H9 (cell line): ENCODE results near the gene TSFM. TPM values are rescaled to one million over a fixed set of nuclear protein-coding genes. Genes with fewer than 3 reads are reported as not detected.

Source experiments
- DNase-seq: peaks from one replicate; pipeline ENCODE4 v3.0.0-alpha.2; 2017
- H2AFZ ChIP-seq: one replicate; pipeline ENCODE4 v1.6.1; 2013; ENCODE audit warnings: mild to moderate bottlenecking, low read length, control low read depth, moderate library complexity
- H2AK5ac ChIP-seq: 2 replicates; pipeline ENCODE4 v1.6.1; 2013; ENCODE audit warnings: low read length, control low read depth, mixed read lengths; ENCODE audit not compliant: insufficient read length
- H2BK120ac ChIP-seq: one replicate; pipeline ENCODE4 v1.6.1; 2013; ENCODE audit warnings: low read depth, mild to moderate bottlenecking, low read length, control low read depth, inconsistent platforms; ENCODE audit not compliant: poor library complexity, severe bottlenecking
- H2BK12ac ChIP-seq: 2 replicates; pipeline ENCODE4 v1.6.1; 2013; ENCODE audit warnings: low read length, control low read depth, mixed read lengths, low read depth; ENCODE audit not compliant: insufficient read length
- H2BK15ac ChIP-seq: 2 replicates; pipeline ENCODE4 v1.6.1; 2013; ENCODE audit warnings: low read depth, low read length, control low read depth
- H2BK20ac ChIP-seq: one replicate; pipeline ENCODE4 v1.6.1; 2013; ENCODE audit warnings: low read depth, mild to moderate bottlenecking, low read length, control low read depth, inconsistent platforms; ENCODE audit not compliant: poor library complexity, severe bottlenecking
- H2BK5ac ChIP-seq: 2 replicates; pipeline ENCODE4 v1.6.1; 2013; ENCODE audit warnings: low read length, control low read depth, mixed read lengths; ENCODE audit not compliant: insufficient read length
- H3K14ac ChIP-seq: 2 replicates; pipeline ENCODE4 v1.6.1; 2013; ENCODE audit warnings: low read length, control low read depth; ENCODE audit not compliant: insufficient read depth
- H3K18ac ChIP-seq: 2 replicates; pipeline ENCODE4 v1.6.1; 2013; ENCODE audit warnings: low read depth, mild to moderate bottlenecking, mixed read lengths, low read length, control low read depth; ENCODE audit not compliant: insufficient read length
- H3K23ac ChIP-seq: 2 replicates; pipeline ENCODE4 v1.6.1; 2013; ENCODE audit warnings: low read length, control low read depth, mixed read lengths, low read depth; ENCODE audit not compliant: insufficient read length
- H3K23me2 ChIP-seq: 2 replicates; pipeline ENCODE4 v1.6.1; 2013; ENCODE audit warnings: low read depth, mild to moderate bottlenecking, mixed read lengths, low read length, control low read depth; ENCODE audit not compliant: insufficient read length, poor library complexity, severe bottlenecking
- H3K27ac ChIP-seq: 2 replicates; pipeline ENCODE4 v1.5.1; 2013; ENCODE audit warnings: low read length, control low read depth, mixed read lengths, low read depth; ENCODE audit not compliant: insufficient read length
- H3K27me3 ChIP-seq: 2 replicates; pipeline ENCODE4 v1.6.1; 2013; ENCODE audit warnings: low read length, control low read depth, inconsistent platforms; ENCODE audit not compliant: insufficient read depth
- H3K4ac ChIP-seq: 2 replicates; pipeline ENCODE4 v1.6.1; 2013; ENCODE audit warnings: low read depth, mild to moderate bottlenecking, control low read depth, inconsistent platforms, low read length, moderate library complexity
- H3K4me1 ChIP-seq: 2 replicates; pipeline ENCODE4 v1.6.1; 2013; ENCODE audit warnings: low read length, control low read depth, inconsistent platforms; ENCODE audit not compliant: insufficient read depth
- H3K4me2 ChIP-seq: 2 replicates; pipeline ENCODE4 v1.6.1; 2013; ENCODE audit warnings: low read length, control low read depth, mixed read lengths; ENCODE audit not compliant: insufficient read length, insufficient read depth
- H3K56ac ChIP-seq: 2 replicates; pipeline ENCODE4 v1.6.1; 2013; ENCODE audit warnings: low read depth, mild to moderate bottlenecking, mixed read lengths, low read length, control low read depth; ENCODE audit not compliant: insufficient read length
- H3K79me1 ChIP-seq: 2 replicates; pipeline ENCODE4 v1.6.1; 2013; ENCODE audit warnings: low read depth, mild to moderate bottlenecking, moderate library complexity, low read length, control low read depth, inconsistent platforms; ENCODE audit not compliant: insufficient read depth, poor library complexity, severe bottlenecking
- H3K79me2 ChIP-seq: 2 replicates; pipeline ENCODE4 v1.6.1; 2013; ENCODE audit warnings: low read length, control low read depth, inconsistent platforms; ENCODE audit not compliant: insufficient read depth
- H3K9ac ChIP-seq: 2 replicates; pipeline ENCODE4 v1.6.1; 2013; ENCODE audit warnings: low read length, control low read depth, mixed read lengths; ENCODE audit not compliant: insufficient read length; ENCODE audit errors: extremely low read depth
- H3K9me3 ChIP-seq: one replicate; pipeline ENCODE4 v1.6.1; 2013; ENCODE audit warnings: low read depth, low read length, inconsistent platforms; ENCODE audit not compliant: control insufficient read depth
- H3T11ph ChIP-seq: one replicate; pipeline ENCODE4 v1.6.1; 2013; ENCODE audit warnings: mild to moderate bottlenecking, low read length, control low read depth, inconsistent platforms
- H4K20me1 ChIP-seq: one replicate; pipeline ENCODE4 v1.6.1; 2013; ENCODE audit not compliant: control insufficient read depth, insufficient read length, insufficient read depth
- H4K5ac ChIP-seq: 2 replicates; pipeline ENCODE4 v1.6.1; 2013; ENCODE audit warnings: low read depth, mild to moderate bottlenecking, mixed read lengths, low read length, control low read depth; ENCODE audit not compliant: insufficient read length
- H4K8ac ChIP-seq: replicated peaks from 2 replicates; pipeline ENCODE4 v1.6.1; 2013; ENCODE audit warnings: low read length, control low read depth, mixed read lengths, low read depth; ENCODE audit not compliant: insufficient read length
- H4K91ac ChIP-seq: 2 replicates; pipeline ENCODE4 v1.6.1; 2013; ENCODE audit warnings: low read depth, mild to moderate bottlenecking, moderate library complexity, mixed read lengths, low read length, control low read depth; ENCODE audit not compliant: insufficient read length
- H3K27ac Mint-ChIP-seq, 3 experiments: 2 replicates in 2 of 3; 3 replicates in 1 of 3; pipeline ENCODE4 v1.8.0; 2020 to 2021; ENCODE audit warnings: mixed read lengths in 3 of 3, mild to moderate bottlenecking in 1 of 3, moderate library complexity in 1 of 3
- H3K27me3 Mint-ChIP-seq: 2 replicates; pipeline ENCODE4 v1.8.0; 2021; ENCODE audit warnings: low read depth, mild to moderate bottlenecking, moderate library complexity, mixed read lengths
- H3K36me3 Mint-ChIP-seq, 3 experiments: 2 replicates in 2 of 3; 3 replicates in 1 of 3; pipeline ENCODE4 v1.8.0; 2020 to 2021; ENCODE audit warnings: low read depth in 3 of 3, mixed read lengths in 3 of 3; ENCODE audit not compliant: insufficient read depth in 1 of 3
- H3K4me1 Mint-ChIP-seq, 2 experiments: 2 replicates each; pipeline ENCODE4 v1.8.0; 2020; ENCODE audit warnings: mixed read lengths in 2 of 2
- H3K4me3 Mint-ChIP-seq, 2 experiments: 2 replicates in 1 of 2; 3 replicates in 1 of 2; pipeline ENCODE4 v1.8.0; 2020 to 2021; ENCODE audit warnings: mild to moderate bottlenecking in 2 of 2, mixed read lengths in 2 of 2, moderate library complexity in 1 of 2
- H3K9me3 Mint-ChIP-seq, 2 experiments: 2 replicates in 1 of 2; 3 replicates in 1 of 2; pipeline ENCODE4 v1.8.0; 2020; ENCODE audit warnings: mild to moderate bottlenecking in 2 of 2, mixed read lengths in 2 of 2, moderate library complexity in 1 of 2
- WGBS: extraction: QIAGEN DNeasy Blood & Tissue Kit; methylation state at CpG from one replicate; pipeline ENCODE4 v1.1.7; 2013; ENCODE audit warnings: missing lambda C conversion rate, low lambda C conversion rate, mixed read lengths; ENCODE audit not compliant: insufficient read length; ENCODE audit errors: extremely low coverage; 5-methylcytosine and 5-hydroxymethylcytosine counted together
- total RNA-seq: library from RNA; stranded (reverse); gene quantifications from 2 replicates; pipeline ENCODE4 v1.2.1, GENCODE V29; 2021
- TF ChIP-seq, protein P1 (sequence below): fragments of 200-600 bp; sonication (generic); conservative IDR thresholded peaks from 3 replicates; pipeline ENCODE4 v1.8.0; 2021; ENCODE audit warnings: antibody characterized with exemption, mild to moderate bottlenecking

The TSFM gene
- total RNA-seq, 1 experiment from 2014 or later = 50.2 TPM

DNA sequence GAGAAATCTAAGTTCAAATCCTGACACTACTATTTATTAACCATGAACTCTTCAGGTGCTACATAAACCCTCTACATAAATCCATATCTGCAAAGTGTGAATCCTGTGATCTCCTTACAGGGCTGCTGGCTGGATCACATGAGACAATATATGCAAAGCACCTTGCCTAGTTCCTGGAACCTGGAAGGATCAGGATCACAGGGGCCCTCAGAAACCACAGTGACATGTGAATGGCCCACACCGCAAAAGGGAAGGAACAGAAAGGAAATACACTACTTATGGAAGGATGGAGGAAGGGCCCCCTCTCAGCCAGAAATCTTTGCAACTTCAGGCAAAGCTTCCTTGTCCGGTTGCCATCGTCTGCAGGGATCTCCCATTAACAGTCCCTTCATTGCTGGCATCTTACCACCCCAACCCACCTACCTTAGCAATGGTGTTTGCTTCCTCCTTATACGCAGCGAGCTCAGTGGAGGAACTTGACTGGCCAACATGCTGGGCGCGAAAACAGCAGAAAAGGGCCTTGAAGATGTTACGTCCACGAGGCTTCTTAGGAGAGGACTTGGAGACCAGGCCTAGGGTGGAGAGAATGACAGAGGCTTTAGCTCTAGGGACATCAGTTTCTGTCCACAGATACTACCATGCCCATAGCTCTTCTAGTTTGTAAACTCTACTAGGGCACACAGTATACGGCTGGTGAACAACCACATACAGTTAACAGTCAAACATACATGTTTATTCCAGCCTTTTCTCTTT is 46.6 kb downstream of the TSFM start:
- H2BK120ac ChIP-seq = no peak overlapping the region
- no peak overlapping the region for H2AFZ ChIP-seq
- no peaks in the 10 kb centered on the region for H3K23me2 ChIP-seq
- no peak for DNase-seq
- peaks cover 6% of the 10 kb centered on the region; the same call in 1 of the 2 replicates for H3K4me1 ChIP-seq
- Mint-ChIP-seq H3K36me3 (peaks cover 33 to 52% (median 51%) of the 10 kb centered on the region in 3 experiments), H3K9me3 (no peaks in the 10 kb centered on the region), H3K27ac (peak overlapping the region in 1 of 3 experiments; percentile 47; a peak in 2 of 7 replicates), H3K4me3 (no peak overlapping the region), H3K4me1 (peaks cover 20 to 29% of the 10 kb centered on the region in 2 experiments), H3K27me3 (no peaks in the 10 kb centered on the region)
- no peak overlapping the region for H3K4ac ChIP-seq
- H3K18ac ChIP-seq = no peak overlapping the region
- peaks cover 8% of the 10 kb centered on the region; the same call in 1 of the 2 replicates for H3K79me2 ChIP-seq
- no peak overlapping the region for H2BK15ac ChIP-seq
- no peak overlapping the region for H4K8ac ChIP-seq
- H2AK5ac ChIP-seq = no peak overlapping the region
- H3K79me1 ChIP-seq = peaks cover 3% of the 10 kb centered on the region
- no peak overlapping the region for H4K5ac ChIP-seq
- no peak overlapping the region for H2BK12ac ChIP-seq
- no peak overlapping the region for H3K9ac ChIP-seq
- no peak overlapping the region for H2BK5ac ChIP-seq
- no peak overlapping the region for H3K56ac ChIP-seq
- WGBS = no CpG with 5 or more reads among the region's 10 CpGs
- H3T11ph ChIP-seq = no peak overlapping the region
- no peaks in the 10 kb centered on the region for H3K9me3 ChIP-seq
- H4K20me1 ChIP-seq = no peaks in the 10 kb centered on the region
- H3K23ac ChIP-seq = no peak overlapping the region
- no peak overlapping the region for H3K27ac ChIP-seq
- no peaks in the 10 kb centered on the region for H3K27me3 ChIP-seq
- no peak overlapping the region for H4K91ac ChIP-seq
- TF ChIP-seq, protein P1, sequence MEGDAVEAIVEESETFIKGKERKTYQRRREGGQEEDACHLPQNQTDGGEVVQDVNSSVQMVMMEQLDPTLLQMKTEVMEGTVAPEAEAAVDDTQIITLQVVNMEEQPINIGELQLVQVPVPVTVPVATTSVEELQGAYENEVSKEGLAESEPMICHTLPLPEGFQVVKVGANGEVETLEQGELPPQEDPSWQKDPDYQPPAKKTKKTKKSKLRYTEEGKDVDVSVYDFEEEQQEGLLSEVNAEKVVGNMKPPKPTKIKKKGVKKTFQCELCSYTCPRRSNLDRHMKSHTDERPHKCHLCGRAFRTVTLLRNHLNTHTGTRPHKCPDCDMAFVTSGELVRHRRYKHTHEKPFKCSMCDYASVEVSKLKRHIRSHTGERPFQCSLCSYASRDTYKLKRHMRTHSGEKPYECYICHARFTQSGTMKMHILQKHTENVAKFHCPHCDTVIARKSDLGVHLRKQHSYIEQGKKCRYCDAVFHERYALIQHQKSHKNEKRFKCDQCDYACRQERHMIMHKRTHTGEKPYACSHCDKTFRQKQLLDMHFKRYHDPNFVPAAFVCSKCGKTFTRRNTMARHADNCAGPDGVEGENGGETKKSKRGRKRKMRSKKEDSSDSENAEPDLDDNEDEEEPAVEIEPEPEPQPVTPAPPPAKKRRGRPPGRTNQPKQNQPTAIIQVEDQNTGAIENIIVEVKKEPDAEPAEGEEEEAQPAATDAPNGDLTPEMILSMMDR = no peak
- no peak overlapping the region for H2BK20ac ChIP-seq
- H3K14ac ChIP-seq = no peak overlapping the region
- H3K4me2 ChIP-seq = no peak overlapping the region
